Left cardiac atrium (tissue), 4 donors: ENCODE data around the gene GZMA. TPM values are rescaled to one million over a fixed set of nuclear protein-coding genes. Genes with fewer than 3 reads are reported as not detected.
"Not testable (repeated sequence)": the region's sequence is repeated elsewhere in the genome, so short reads cannot be mapped to it uniquely, and the experiment has no call there.

ENCODE experiments used
- ATAC-seq, 2 donors: fragments of 200-7000 bp; cut with Tn5 transposase; one replicate each; pipeline ENCODE4 v1.9.1; 2020; ENCODE audit warnings: mild to moderate bottlenecking in 2 of 2, moderate library complexity in 2 of 2
- DNase-seq: peaks from one replicate; pipeline ENCODE4 v3.0.0-alpha.2; 2020
- intact Hi-C, 2 donors: fragments of 100-400 bp; cut with DNase I; formaldehyde crosslinking; loops; one replicate each; pipeline versions ENCODE4 v1.14.1 to v1.15.1; 2022 to 2023
- long read RNA-seq: library from polyadenylated mRNA; unstranded; transcript quantifications from one replicate; pipeline ENCODE4 v2.0.0, GENCODE V29; 2021
- total RNA-seq, 2 donors: library from RNA; stranded (reverse); fragmentation: NEBNext Ultra II Directional; extraction: Animal tissue kit (Norgen Biotek cat#: 25700); gene quantifications; one replicate each; pipeline ENCODE4 v1.2.1, GENCODE V29; 2021
- donor health status: DM: no; HTN: yes; CAD: no.
- donor health status: DM: no; HTN: yes; CAD: no; lungs with severe emphysema.
- donor health status: DM: yes; HTN: yes; CAD: no.
- donor health status: Dilated cardiomyopathy.

The GZMA gene
- 1 to 10 TPM in 1 of 2 donors, under 1 TPM in 1; 0.37 to 3.1 TPM for total RNA-seq
- long read RNA-seq: 0 reads

DNA sequence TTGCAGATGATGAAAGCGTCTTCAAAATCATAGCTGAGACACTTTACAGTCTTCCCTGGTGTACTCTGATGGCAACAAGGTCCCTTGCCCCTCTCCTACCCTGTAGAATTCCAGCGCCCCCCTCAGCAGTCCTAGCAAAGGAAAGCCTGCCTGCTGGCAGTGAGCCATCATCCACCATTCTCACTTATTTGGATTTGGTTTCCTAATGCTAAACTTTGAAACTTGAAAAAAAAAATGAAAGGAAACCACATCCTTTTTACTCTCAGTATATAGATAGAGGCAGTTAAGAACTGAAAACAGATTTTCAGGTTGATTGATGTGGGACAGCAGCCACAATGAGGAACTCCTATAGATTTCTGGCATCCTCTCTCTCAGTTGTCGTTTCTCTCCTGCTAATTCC, at the start of gene GZMA:
Gene GZMA, plus strand, starts transcription at position 299 of the 400 bp plus-strand sequence. Its CDS starts 37 bp downstream, at position 336.
- no peak for ATAC-seq
- intact Hi-C loops: no loop called here
- DNase-seq: no peak

GRCh38 chr5:55055183-55055582, 47.3 kb upstream of the GZMA start:
- ATAC-seq (no peak), DNase-seq (no peak)
- intact Hi-C loops: no loop called here

- peak in 1 of 2 donors; percentile 61 for ATAC-seq
- intact Hi-C loops: no loop called here
- no peak for DNase-seq
Measured at GRCh38 chr5:55062039-55062779, 40.2 kb upstream of the GZMA start.

- no peak for ATAC-seq
- intact Hi-C loops: no loop called here
- no peak for DNase-seq
Measured at GRCh38 chr5:55063220-55063863, 39.1 kb upstream of the GZMA start.

- ATAC-seq (no peak), DNase-seq (no peak)
- intact Hi-C loops: no loop called here
Measured at GRCh38 chr5:55063899-55064298, 38.5 kb upstream of the GZMA start.

GRCh38 chr5:55064523-55064922, 37.9 kb upstream of the GZMA start:
- intact Hi-C loops: no loop called here
- ATAC-seq (no peak), DNase-seq (no peak)

- ATAC-seq (no peak), DNase-seq (no peak)
- intact Hi-C loops: no loop called here
Measured at GRCh38 chr5:55066277-55066676, 36.2 kb upstream of the GZMA start.

- intact Hi-C loops: no loop called here
- DNase-seq (no peak), ATAC-seq (no peak)
Measured at GRCh38 chr5:55070968-55071367, 31.5 kb upstream of the GZMA start.

DNA sequence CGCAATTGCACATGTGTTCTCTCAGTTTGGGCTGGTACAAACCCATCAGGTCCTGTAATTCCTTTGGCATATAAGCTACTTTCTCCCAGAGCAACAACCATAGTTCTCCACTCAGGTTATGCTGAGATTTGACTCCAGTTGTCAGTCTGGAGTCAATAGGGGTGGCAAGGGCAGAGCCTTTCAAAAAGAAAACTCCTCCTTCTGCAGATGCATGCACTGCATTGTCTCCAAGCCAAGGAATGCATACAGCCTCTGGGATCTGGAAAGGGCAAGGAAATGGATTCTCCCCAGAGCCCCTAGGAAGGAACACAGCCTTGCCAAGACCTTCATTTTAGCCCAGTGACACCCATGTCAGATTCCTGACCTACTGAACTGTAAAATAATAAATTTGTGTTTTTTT, 31.0 kb upstream of the GZMA start:
- DNase-seq (no peak), ATAC-seq (no peak)
- intact Hi-C loops: no loop called here

- DNase-seq: no peak
- ATAC-seq: no peak
- intact Hi-C loops: no loop called here
Measured at GRCh38 chr5:55072666-55073065, 29.8 kb upstream of the GZMA start.

DNA sequence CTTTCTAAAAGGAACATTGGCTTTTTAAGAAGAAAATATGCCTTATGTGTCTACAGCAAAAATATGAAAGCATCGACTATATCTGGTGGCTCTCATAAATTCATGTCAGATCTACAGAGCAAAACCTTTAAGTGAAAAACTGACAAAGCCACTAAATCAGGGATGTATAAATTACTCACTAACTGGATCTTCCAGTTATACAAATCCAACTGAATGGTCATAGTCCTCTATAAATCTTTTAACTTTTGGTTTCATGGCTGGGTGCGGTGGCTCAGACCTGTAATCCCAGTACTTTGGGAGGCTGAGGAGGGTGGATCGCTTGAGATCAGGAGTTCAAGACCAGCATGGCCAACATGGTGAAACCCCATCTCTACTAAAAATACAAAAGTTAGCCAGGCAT, 29.2 kb upstream of the GZMA start:
- intact Hi-C loops: no loop called here
- no peak for ATAC-seq
- no peak for DNase-seq

DNA sequence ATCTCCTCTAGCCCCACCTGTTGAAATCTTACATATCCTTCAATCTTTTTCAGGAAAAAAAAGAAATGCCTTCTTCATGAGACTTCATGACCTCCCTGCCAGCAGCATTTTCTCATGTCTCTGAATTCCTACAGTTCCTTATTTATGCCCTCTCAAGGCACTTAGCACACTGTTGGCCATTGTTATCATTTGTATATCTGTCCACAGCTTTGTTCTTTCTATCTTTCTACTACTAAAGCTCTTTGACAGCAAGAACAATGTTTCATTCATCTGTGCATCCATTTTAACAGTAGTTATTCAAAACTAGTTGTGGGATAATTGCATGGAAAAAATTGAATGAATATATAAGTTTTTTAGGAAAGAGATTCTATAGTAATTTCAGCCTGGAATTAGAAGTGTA, 20.9 kb upstream of the GZMA start:
- no peak for ATAC-seq
- no peak for DNase-seq
- intact Hi-C loops: no loop called here

- ATAC-seq, DNase-seq, intact Hi-C loops: not testable (repeated sequence)
Measured at GRCh38 chr5:55089301-55089700, 13.1 kb upstream of the GZMA start.

DNA sequence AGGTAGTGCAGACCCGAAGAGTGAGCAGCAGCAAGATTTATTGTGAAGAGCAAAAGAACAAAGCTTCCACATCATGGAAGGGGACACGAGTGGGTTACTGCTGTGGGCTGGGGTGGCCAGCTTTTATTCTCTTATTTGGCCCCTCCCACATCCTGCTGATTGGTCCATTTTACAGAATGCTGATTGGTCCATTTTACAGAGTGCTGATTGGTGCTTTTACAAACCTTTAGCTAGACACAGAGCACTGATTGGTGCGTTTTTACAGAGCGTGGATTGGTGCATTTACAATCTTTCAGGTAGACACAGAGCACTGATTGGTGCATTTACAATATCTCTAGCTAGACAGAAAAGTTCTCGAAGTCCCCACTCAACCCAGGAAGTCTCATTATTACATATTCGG, 11.4 kb upstream of the GZMA start:
- ATAC-seq, intact Hi-C loops, DNase-seq: not testable (repeated sequence)

DNA sequence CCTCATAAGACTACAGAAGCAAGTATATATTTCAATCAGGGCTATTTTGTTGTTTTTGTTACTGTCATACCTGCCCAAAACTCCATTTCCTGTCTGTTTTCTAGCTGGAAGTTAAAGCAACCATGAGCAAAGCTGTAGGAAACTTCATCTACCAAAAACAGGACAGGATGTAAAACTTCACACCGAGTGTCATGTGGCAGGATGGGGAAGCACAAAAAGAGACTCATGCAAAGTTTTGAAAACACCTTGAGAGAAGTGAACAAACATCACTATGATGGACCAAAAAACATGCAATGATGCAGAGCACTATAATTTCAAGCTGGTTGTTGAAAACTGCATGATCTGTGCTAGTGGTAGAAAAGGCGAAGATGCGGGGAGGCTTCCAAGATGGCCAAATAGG, 6.3 kb upstream of the GZMA start:
- intact Hi-C loops: no loop called here
- no peak for DNase-seq
- ATAC-seq: peak in 1 of 2 donors; percentile 47

DNA sequence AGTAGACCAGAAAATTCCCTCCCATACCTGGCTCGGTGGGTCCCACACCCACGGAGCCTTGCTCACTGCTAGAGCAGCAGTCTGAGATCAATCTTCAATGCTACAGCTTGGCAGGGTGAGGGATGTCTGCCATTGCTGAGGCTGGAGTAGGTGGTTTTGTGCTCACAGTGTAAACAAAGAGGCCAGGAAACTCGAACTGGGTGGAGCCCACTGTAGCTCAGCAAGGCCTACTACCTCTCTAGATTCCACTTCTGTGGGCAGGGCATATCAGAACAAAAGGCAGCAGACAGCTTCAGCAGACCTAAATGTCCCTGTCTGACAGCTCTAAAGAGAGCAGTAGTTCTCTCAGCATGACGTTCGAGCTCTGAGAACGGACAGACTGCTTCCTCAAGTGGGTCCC, 5.6 kb upstream of the GZMA start:
- intact Hi-C loops: no loop called here
- ATAC-seq (no peak), DNase-seq (no peak)

GRCh38 chr5:55101148-55101547, 1.3 kb upstream of the GZMA start:
- intact Hi-C loops, ATAC-seq, DNase-seq: not testable (repeated sequence)

GRCh38 chr5:55101556-55102276, 730 bp upstream of the GZMA start:
- peak in 1 of 2 donors; percentile 44 for ATAC-seq
- intact Hi-C loops: no loop called here
- no peak for DNase-seq

GRCh38 chr5:55104036-55104772, 1.8 kb downstream of the GZMA start:
- intact Hi-C loops: no loop called here
- ATAC-seq (no peak), DNase-seq (no peak)
